HG02571 (cell line): ENCODE measurements around the gene DNAJC10.

Experiments
- ATAC-seq: cut with Tn5 transposase; IDR thresholded peaks from one replicate; pipeline ENCODE4 v1.9.1; 2021; ENCODE audit warnings: mild to moderate bottlenecking, moderate library complexity; ENCODE audit not compliant: unreplicated experiment

Gene DNAJC10

DNA sequence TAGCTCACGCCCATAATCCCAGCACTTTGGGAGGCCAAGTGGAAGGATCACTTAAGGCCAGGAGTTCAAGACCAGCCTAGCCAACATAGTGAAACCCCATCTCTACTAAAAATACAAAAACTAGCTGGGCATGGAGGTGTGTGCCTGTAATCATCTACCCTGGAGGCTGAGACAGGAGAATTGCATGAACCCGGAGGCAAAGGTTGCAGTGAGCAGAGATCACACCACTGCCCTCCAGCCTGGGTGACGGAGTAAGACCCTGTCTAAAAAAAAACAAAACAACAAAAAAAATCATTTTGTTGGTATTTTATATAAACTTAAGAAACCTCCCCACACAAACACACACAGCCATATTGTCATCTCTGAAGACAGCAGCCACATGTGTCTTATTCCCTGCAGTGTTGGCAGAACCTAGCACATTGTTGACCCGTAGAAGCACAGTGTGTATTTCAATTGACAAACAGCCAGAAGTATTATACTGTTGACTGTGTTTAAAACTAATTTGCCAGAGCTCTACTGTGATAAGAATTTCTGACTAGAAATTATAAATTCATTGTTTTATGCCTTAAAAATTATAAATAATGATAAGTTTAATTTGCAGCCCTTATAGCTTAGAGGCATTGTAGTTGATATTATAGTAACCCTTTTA is 68.1 kb downstream of the DNAJC10 start:
- no peak for ATAC-seq

DNA sequence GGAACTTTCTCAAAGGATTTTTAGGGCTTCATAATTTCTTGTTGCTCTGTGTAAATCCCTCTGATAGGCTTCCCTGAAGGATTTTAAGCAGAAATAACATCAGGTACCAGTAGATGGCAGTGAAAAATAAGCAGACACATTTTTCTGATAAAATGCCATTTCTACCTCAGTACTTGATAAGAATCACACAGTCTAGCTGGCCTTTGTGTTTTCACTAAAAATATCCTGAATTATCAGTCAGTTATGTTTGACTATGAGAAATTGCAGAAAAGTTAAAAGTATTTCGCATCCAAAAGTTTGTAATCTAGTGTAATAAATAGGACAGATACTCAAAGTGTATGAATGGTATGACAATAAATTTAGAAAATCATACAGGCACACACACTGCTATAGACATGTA is 68.7 kb downstream of the DNAJC10 start:
- no peak for ATAC-seq

DNA sequence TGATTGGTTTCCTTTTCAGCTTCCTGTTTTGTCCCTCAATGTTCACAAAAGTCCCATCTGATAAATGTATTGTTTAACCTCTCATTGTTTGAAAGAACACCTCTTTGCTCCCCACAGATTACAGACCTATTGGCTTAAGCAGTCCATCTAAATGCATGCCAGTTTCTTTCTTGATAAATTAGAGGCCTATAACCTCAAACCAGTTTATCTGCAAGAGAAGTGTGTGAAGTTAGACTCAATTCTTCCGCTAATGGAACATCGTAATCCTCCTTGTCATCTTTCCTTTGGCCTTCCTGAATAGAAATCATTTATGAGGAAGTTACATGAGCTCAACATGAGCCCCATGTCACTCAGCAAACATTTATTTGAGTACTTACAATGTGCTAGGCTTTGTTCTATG is 76.4 kb downstream of the DNAJC10 start:
- no peak for ATAC-seq

GRCh38 chr2:182798736-182799135 is 82.7 kb downstream of the DNAJC10 start:
- no peak for ATAC-seq

GRCh38 chr2:182804128-182804527 is 88.1 kb downstream of the DNAJC10 start:
- ATAC-seq: no peak

DNA sequence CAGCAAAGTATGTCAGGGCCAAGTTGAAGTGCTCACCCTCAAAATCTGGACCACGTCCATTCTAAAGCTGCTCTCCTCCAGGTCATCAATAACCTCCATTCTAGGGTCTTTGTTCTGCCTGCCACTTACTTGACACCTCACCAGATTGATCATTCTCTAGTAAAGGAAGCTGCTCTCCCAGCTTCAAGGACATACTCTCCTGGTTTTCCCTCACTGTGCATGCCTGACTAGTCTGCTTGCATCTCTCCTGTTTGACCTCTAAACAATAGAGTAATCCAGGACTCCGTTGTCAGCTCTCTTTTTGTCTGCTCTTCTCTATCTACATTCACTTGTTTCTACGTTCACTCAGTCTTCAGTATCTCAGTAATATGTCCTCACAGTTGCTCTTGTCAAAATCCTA is 91.3 kb downstream of the DNAJC10 start:
- no peak for ATAC-seq

- no peak for ATAC-seq
Observed at GRCh38 chr2:182810087-182810486, 94.0 kb downstream of the DNAJC10 start.

DNA sequence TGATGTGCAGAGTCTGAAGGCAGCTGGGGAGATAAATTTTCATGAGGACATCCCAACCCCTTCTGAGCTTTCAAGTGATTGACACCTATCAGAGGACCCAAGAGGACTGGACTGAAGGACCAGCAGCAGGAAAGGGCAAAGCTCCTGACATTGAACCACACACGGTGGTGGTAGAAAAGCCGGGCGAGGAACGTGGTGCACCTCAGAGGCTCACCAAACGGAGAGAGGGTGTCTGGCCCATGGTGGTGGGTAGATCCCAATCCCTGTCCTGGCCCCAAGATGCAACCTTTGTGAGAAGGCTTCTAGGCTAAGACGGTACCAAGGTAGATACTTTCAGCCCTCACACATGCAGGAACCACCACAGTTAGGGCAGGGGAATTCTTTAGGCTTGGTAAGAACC is 98.3 kb downstream of the DNAJC10 start:
- ATAC-seq: no peak

- no peak for ATAC-seq
Observed at GRCh38 chr2:182814804-182815203, 98.7 kb downstream of the DNAJC10 start.

DNA sequence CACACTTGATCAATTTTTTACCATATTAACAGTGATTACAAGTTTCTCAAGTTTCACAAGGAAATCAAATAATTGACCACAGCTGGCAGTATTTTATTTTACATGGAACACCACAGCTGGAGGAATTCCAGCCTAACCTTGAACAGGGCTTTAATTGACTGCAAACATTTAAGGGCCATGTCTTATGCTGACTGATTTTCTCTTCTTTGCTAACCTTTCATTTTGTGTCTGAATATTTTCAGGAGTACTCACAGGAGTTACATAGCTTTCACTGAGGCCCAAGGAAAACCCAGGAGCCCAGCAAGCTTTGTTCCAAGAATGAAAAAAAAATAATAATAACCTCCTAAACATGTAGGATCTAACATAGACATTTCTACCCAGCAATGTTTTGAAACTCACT is 100.8 kb downstream of the DNAJC10 start:
- ATAC-seq: no peak

- ATAC-seq: no peak
Observed at GRCh38 chr2:182817558-182817957, 101.5 kb downstream of the DNAJC10 start.

GRCh38 chr2:182818501-182818900 is 102.4 kb downstream of the DNAJC10 start:
- ATAC-seq: no peak

GRCh38 chr2:182818925-182819324 is 102.9 kb downstream of the DNAJC10 start:
- no peak for ATAC-seq

DNA sequence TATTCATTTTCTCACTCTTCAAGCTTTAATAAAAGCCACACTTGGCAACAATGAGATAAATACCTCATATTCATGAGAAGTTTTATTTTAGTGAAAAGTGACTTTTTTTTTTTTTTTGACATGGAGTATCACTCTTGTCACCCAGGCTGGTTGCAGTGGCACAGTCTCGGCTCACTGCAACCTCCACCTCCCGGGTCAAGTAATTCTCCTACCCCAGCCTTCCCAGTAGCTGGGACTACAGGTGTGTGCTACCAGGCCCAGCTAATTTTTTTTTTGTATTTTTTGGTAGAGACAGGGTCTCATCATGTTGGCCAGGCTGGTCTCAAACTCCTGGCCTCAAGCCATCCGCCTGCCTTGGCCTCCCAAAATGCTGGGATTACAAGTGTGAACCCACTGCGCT is 103.4 kb downstream of the DNAJC10 start:
- no peak for ATAC-seq

DNA sequence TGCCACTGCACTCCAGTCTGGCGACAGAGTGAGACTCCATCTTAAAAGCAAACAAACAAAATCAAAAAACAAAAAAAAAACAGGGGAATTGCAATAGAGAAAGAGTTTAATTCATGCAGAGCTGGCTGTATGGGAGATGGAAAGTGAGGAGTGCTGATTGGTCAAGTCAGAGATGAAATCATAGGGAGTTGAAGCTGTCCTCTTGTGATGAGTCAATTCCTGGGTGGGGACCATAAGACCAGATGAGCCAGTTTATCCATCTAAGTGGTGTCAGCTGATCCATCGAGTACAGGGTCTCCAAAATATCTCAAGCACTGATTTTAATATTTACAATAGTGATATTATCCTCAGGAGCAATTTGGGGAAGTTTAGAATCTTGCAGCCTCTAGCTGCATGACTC is 105.1 kb downstream of the DNAJC10 start:
- ATAC-seq: no peak

- no peak for ATAC-seq
Observed at GRCh38 chr2:182822733-182823132, 106.7 kb downstream of the DNAJC10 start.

- ATAC-seq: no peak
Observed at GRCh38 chr2:182824056-182824766, 108.2 kb downstream of the DNAJC10 start.

DNA sequence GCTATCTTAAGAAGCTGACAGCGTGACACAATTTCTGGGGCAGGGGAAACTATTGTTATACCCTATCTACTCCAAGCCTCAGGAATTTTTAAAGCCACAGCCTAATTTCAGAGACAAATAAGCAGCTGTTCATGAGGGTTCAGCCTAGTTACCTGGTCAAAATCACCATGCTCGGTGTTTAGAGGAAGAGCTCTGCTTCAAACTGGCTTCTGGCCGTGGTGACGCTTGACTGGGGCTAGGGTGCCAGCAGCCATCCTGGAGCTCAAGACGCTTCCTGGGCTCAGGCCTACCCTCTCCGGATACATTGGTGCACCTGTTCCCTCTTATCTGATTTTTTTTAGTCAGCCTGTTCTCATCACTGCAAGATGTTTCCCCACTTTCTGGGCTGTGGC is 108.7 kb downstream of the DNAJC10 start:
- no peak for ATAC-seq

DNA sequence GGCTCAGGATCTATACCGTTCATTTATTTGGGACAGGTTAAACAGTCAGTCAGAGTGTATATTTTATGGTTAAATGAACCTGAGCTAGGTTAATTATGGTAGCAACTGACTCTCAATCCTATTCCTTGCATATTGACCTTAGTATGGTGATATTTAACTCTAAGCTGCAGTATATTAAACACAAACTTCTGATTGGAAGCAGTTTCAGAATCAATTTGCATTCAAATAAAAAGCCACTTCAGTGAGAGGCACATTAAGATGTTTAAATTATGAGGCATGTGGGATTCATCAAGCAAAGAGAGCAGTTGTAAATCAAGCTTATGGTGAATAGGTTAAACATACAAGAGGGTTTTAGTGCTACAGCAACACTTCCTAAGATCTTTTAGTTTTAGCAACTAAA is 110.0 kb downstream of the DNAJC10 start:
- ATAC-seq: no peak

DNA sequence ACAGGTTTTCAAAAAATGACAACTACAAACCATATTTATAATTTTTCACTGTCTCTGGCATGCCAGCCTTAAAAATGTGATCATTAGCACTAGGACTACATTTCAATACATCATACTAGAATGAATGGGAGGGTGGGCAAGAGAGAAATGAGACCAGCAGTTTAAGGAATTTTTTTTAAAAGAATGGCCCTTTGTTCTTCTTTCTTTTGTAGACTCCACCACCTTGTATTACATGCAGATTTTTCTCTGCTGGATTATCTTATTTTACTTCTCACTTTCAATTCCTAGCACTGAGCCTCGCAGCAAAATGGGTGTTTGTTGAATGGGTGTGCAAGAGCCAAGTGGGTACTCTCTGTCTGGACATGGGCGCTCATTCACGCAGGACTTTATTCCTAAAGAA is 110.4 kb downstream of the DNAJC10 start:
- ATAC-seq: no peak

DNA sequence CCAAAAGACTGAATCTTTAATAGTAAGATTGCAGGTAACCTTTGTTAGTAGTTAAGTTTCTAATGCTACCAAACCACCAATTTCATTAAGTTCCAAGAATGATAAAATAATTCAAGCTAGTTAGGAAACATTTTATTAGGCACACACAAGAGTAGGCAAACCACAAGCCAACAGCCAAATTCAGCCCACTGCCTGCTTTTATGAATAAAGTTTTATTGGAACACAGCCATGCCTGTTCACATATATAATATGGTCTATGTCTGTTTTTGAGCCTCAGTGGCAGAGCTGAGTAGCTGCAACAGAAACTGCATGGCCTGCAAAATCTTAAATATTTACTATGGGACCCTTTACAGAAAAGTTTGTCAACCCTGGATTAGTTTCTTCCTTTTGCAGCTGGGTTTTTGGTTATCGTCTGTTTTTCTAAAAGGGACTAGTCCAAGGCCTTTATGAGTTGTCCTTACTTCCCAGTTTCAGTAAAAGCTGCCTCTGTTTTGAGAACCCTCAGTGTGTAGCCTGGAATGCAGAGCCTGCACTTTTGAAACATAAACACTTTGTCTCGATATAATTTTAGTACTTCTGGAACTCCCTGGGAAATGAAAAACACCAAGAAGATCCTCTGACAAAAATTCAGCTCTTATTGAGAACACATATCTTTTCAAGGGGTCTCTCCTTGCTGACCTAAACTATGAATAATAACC is 111.3 kb downstream of the DNAJC10 start:
- no peak for ATAC-seq

GRCh38 chr2:182831101-182831500 is 115.0 kb downstream of the DNAJC10 start:
- no peak for ATAC-seq
